NCI-H460 (cell line): ENCODE measurements around the gene ZNF606. TPM values are rescaled to one million over a fixed set of nuclear protein-coding genes. Genes with fewer than 3 reads are reported as not detected.

Source experiments
- DNase-seq: peaks from one replicate; pipeline ENCODE4 v3.0.0-alpha.2; 2016; ENCODE audit warnings: low read depth; ENCODE audit errors: extremely low read depth
- polyA plus RNA-seq: library from polyadenylated mRNA; depleted of rRNA; stranded (reverse); fragments of >200 nt; gene quantifications from 2 replicates; pipeline ENCODE4 v1.2.3, GENCODE V29; 2014; cell fraction: nucleus; rRNA removed
- total RNA-seq: library from RNA; depleted of rRNA; stranded (reverse); fragments of >200 nt; shearing (Covaris generic); gene quantifications from 2 replicates; pipeline ENCODE4 v1.2.3, GENCODE V29; 2014; rRNA removed

The ZNF606 gene
- 2.9 TPM in 2 replicates for total RNA-seq
- 6.7 and 9.0 TPM in 2 replicates for polyA plus RNA-seq

- DNase-seq, result peak; percentile 35
Measured at GRCh38 chr19:58002384-58003173, at the start of gene ZNF606. Gene ZNF606, minus strand, starts transcription at chr19:58002820. Its CDS starts 1,501 bp downstream, at chr19:58001319.

DNA sequence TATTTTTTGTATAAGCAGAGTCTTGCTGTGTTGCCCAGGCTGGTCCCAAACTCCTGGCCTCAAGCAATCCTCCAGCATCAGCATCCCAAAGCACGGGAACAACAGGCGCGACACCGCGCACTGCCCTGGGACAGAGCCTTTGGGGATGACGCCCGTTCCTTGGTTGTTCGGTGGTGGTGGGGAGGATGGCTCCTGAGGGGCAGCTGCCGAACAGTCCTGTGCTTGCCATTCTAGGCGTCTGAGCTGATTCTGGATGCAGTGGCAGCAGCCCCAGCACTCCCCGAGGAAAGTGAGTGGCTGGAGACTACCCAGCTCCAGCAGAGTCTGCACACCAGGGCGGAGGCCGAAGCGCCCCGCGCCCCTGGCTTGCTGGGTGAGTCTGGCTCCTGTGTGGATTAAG, 49.6 kb upstream of the ZNF606 start:
- DNase-seq, result no peak

DNA sequence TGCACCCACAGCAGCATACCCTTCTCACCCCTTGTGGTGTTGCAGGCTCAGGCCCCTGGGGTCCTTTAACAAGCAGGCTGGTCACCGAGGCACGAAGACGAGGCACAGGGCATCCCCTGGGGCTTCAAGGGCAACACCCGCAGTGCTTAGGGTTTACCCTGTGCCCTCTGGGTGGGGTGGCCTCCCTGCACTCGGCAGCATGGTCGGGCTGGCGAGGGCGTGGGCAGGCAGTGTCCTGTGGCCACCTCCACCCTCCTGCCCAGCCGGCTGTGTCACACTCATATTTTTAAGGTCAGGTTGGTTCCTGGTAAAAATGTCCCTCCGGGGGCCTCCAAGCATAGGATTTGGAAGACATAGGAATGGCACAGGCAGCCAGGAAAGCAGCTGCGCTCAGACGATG, 45.1 kb upstream of the ZNF606 start:
- DNase-seq, result no peak

GRCh38 chr19:58046856-58047255, 44.2 kb upstream of the ZNF606 start:
- DNase-seq, result no peak

DNA sequence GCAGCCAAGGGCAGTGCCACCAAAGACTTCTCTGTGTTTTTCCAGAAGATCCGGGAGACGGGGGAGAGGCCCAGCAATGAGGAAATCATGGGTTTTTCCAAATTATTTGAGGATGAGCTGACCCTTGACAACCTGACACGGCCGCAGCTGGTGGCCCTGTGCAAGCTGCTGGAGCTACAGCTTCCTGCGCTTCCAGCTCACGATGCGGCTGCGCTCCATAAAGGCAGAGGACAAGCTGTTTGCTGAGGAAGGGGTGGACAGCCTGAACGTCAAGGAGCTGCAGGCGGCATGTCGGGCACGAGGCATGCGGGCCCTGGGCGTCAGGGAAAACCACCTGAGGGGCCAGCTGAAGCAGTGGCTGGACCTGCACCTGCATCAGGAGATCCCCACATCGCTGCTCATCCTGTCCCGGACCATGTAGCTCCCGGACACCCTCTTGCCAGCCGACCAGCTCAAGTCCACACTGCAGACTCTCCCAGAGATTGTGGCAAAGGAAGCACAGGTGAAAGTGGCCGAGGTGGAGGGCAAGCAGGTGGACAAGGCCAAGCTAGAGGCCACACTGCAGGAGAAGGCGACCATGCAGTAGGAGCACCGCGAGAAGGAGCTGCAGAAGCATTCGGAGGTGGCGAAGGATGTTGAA, 42.9 kb upstream of the ZNF606 start:
- DNase-seq, result no peak

DNA sequence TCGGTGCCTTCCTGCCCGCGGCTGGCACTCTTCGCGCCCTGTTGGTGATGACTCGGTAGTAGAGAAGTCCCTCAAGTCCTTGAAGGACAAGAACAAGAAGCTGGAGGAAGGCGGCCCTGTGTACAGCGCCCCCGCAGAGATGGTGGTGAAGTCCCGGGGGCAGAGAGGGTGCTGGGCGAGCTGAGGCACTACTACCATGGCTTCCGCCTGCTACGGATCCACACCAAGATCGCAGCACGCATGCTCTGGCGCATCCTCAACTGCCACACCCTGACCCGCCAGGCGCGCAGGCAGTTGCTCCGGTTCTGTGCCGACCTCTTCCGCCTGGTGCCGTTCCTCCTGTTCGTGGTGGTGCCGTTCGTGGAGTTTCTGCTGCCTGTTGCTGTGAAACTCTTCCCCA, 42.3 kb upstream of the ZNF606 start:
- no peak for DNase-seq

DNA sequence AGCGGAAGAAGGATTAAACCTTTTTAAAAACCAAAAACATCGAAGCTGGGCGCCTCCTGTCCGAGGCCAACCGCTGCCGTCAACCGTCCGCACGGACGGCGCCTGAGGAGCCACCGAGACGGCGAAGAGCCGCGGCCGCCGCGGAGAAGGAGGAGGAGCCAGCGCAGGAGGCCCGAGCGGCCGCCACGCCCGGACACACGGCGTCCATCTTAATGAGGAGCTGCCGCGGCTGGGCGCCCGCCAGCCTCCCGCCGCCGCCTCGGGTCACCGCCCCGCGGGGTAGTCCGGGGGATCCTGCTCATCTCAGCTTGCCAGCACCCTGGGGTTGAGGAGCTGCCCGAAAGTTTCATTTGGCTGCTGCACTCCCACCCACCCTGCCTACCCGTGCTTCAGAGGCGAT, 41.8 kb upstream of the ZNF606 start:
- no peak for DNase-seq

GRCh38 chr19:58042495-58043340, 40.1 kb upstream of the ZNF606 start:
- no peak for DNase-seq

GRCh38 chr19:58040751-58041525, 38.3 kb upstream of the ZNF606 start:
- no peak for DNase-seq

- DNase-seq, result no peak
Measured at GRCh38 chr19:58038688-58039204, 36.1 kb upstream of the ZNF606 start.

GRCh38 chr19:58037927-58038687, 35.5 kb upstream of the ZNF606 start:
- no peak for DNase-seq

DNA sequence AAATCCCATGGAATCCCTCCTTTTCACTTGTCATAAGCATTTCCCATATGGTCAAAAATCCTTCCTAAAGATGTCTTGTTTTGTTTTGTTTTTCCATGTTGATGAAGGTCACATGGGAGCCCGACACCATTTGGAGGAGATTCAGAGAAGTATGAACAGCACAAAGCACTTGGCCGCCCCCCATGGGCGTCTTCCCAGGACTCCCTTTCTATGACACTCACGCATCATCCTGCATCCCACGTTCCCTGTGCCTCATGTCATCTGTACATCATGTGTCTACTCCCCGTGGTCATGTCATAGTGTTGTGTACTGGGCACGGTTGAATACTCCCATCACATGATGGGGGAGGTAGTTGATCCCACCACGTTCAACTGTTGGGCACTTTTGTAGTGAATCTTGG, 33.2 kb upstream of the ZNF606 start:
- no peak for DNase-seq

DNA sequence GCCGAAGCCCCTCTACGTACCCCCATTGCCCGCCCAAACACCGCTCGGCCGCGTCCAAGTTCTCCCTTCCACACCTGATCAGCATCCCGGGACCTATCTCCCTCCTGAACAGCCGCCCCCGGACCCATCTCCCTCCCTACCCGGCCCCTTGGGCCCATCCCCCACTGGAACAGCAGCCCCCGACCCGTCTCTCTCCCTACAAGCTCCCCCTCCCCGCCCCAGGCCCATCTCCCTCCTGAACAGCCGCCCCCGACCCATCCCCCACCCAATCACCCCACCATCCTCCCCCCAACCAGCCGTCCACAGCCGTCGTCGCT, 31.8 kb upstream of the ZNF606 start:
- DNase-seq, result no peak

DNA sequence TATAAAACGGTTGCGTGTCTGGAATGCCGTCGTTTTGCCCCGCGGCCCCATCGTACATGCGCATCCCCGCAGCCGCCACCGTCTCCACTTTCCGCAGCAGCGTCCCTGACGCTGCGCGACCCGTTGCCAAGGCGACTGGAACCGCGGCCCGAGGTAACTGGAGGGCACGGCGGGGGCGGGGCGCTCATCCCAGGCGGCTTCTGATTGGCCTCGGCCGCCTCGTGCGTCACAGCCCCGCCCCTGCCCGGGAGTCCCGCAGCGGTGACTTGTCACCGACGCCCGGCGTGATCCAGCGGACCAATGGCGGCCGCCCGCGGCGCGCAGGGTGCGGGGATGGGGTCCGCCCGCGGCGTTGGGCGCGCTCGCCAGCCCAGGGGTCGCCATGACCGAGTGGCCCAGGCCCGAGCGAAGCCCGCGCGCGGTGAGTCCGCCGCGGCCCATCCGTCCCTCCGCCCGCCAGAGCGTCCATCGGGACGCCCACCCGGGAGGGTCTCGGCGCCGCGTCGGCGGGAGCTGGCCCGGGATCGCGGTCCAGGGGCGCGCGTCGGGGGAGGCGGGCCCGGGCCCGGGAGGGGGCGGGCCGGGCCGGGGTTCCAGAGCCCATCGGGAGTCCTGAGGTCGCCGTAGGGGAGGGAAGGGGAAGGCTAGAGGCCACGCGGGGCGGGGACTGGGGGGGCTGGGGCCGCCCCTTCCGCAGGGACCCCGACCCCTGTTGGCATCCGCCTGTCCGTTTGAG, 31.3 kb upstream of the ZNF606 start, which contains the start of gene ZSCAN1:
Gene ZSCAN1 (plus strand): TSS at position 285 of the 736 bp plus-strand sequence. CDS start 3,812 bp downstream, outside the sequence.
- no peak for DNase-seq

DNA sequence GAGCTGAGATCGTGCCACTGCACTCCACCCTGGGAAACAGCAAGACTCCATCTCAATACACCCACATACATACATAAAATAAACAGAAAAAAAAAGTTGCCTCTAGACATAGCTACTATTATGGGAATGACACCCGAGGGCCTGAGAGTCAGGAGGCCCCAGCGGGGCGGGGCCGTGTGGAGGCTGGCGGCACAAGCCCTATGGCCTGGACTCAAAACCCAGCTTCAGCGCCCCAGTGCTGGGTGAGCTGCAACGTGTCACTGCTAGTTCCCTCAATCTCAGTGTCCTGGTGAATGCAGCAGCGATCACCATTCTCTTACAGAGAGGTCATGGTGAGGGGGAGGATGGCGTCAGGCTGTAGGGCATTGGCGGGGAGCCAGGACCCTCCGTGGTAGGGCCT, 22.0 kb upstream of the ZNF606 start:
- no peak for DNase-seq

DNA sequence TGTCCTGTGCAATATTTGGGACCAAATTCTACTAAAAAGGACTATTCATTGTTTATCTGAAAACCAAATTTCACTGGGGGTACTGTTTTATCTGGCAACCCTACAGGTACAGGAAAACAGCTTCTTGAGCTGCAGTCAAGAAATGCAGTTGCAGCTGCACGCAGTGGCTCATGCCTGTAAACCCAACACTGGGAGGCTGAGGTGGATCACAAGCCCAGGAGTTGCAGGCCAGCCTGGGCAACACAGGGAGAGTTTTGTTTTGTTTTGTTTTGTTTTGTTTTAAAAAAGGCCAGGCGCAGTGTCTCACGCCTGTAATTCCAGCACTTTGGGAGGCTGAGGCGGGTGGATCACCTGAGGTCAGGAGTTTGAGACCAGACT, 19.7 kb upstream of the ZNF606 start:
- no peak for DNase-seq

DNA sequence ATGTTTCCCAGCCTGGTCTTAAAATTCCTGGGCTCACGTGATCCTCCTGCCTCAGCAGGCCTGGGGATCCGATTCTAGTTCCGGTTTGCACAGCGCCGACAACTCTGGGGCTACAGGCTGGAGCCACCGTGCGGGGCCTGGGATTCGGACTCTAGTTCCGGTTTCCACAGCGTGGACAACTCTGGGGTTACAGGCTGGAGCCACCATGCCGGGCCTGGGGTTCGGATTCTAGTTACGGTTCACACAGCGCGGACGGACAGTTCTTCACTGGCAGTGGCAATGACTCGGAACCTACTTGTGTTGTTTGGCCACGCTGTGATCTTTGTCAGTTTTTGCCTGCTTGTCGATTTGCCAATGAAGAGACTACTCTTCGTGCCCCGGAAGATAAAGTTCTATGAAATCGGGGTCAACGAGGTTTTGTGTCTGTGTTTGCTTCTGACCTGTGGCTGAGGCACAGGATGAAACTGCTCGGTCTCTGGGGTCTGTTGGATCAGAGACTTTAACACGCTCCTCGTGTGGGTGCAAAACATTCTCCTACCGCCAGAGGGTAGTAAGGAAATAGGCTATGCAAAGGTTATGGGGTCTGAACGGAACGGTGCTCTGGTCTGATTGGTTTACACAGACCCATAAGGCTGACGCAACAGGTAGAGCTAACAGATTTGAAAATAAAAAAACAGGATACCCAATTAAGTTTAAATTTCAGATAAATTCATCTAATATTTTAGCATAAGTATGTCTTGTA, 19.1 kb upstream of the ZNF606 start:
- DNase-seq, result no peak

GRCh38 chr19:58020129-58020528, 17.5 kb upstream of the ZNF606 start:
- no peak for DNase-seq
